Smooth muscle cell of the coronary artery (primary cell): ENCODE results near the gene GHRL. TPM values are rescaled to one million over a fixed set of nuclear protein-coding genes. Genes with fewer than 3 reads are reported as not detected.

Experiments
- total RNA-seq: library from RNA; depleted of rRNA; stranded (reverse); fragments of >200 nt; gene quantifications from 2 replicates; pipeline ENCODE4 v1.2.3, GENCODE V29; 2014; ENCODE audit warnings: low replicate concordance

GHRL gene
- 0.30 TPM in 1 of 2 replicates, not detected in the other for total RNA-seq

GRCh38 chr3:10292505-10293419 lies at the start of gene GHRL:
TSS of gene GHRL (minus strand) at chr3:10292947. CDS start at chr3:10290180, 2,767 bp downstream.

GRCh38 chr3:10248184-10248983 lies 44.4 kb downstream of the GHRL start, which contains the start of gene TATDN2:
TSS of gene TATDN2 (plus strand) at chr3:10248459. CDS start at chr3:10249201, 742 bp downstream.

Other genes starting within 250 kb of the GHRL start
- gene FANCD2OS, start 184.7 kb downstream of the GHRL start, total RNA-seq: not detected in 2 replicates
- gene BRK1, start 177.3 kb downstream of the GHRL start, total RNA-seq: 125 and 135 TPM in 2 replicates
- gene VHL, start 151.2 kb downstream of the GHRL start, total RNA-seq: 29.1 and 32.7 TPM in 2 replicates
- 4.1 and 6.8 TPM in 2 replicates for gene IRAK2, start 128.0 kb downstream of the GHRL start, total RNA-seq
- gene TATDN2, start 44.5 kb downstream of the GHRL start, total RNA-seq: 7.1 and 9.8 TPM in 2 replicates
- 379 and 528 TPM in 2 replicates for gene SEC13, start 28.2 kb upstream of the GHRL start, total RNA-seq
- not detected in 2 replicates for gene ATP2B2, start 212.6 kb upstream of the GHRL start, total RNA-seq